ENCODE results near the gene CFAP221. TPM values are rescaled to one million over a fixed set of nuclear protein-coding genes. Genes with fewer than 3 reads are reported as not detected.

The CFAP221 gene
- total and polyA plus RNA-seq, 2 experiments from 2014 or later, result 0.42 to 0.65 TPM

- H3K4me3 Mint-ChIP-seq, result no peak overlapping the region
- H3K36me3 ChIP-seq (ENCODE audit: insufficient read depth), result no peaks in the 10 kb centered on the region
- TF ChIP-seq ZNF331 (CRISPR knock-in tag; IDR thresholded peaks at IDR 0.05; ENCODE audit: low read depth) (no peak), CREB1 (CRISPR knock-in tag; IDR thresholded peaks at IDR 0.05; ENCODE audit: low read depth) (no peak), EZH2phosphoT487 (IDR thresholded peaks at IDR 0.05; ENCODE audit: unreplicated experiment) (no peak), ETS1 (IDR thresholded peaks at IDR 0.05) (no peak), EZH2 (IDR thresholded peaks at IDR 0.05; ENCODE audit: low read depth, unreplicated experiment) (no peak), POLR2AphosphoS5 (IDR thresholded peaks at IDR 0.05; ENCODE audit: low read depth) (no peak), ZNF114 (CRISPR knock-in tag; IDR thresholded peaks at IDR 0.05) (no peak)
- peaks cover 49% of the 10 kb centered on the region for H3K4me1 Mint-ChIP-seq
- no peaks in the 10 kb centered on the region for H4K20me1 ChIP-seq (replicated peaks; ENCODE audit: insufficient read depth)
- DNase-seq (ENCODE audit: low spot score) (no peak), ATAC-seq (no peak)
- H3K4me3 ChIP-seq, result no peak overlapping the region
- peaks cover 7% of the 10 kb centered on the region for H3K27me3 Mint-ChIP-seq (ENCODE audit: insufficient read depth, low read depth, poor library complexity)
- no peaks in the 10 kb centered on the region; the same call in 1 of the 3 replicates for H3K36me3 Mint-ChIP-seq (ENCODE audit: low read depth)
- H3K27me3 ChIP-seq (ENCODE audit: insufficient read depth), result no peaks in the 10 kb centered on the region
- H3F3A ChIP-seq (replicated peaks; ENCODE audit: low read depth), result peaks cover 13% of the 10 kb centered on the region
- peaks cover 6% of the 10 kb centered on the region; the same call in 1 of the 2 replicates for H3K9me2 ChIP-seq (ENCODE audit: insufficient read depth)
- H3K79me2 ChIP-seq (replicated peaks; ENCODE audit: insufficient read depth), result no peaks in the 10 kb centered on the region
- H3K4me1 ChIP-seq (ENCODE audit: insufficient read depth), result peaks cover 36% of the 10 kb centered on the region
- no peak overlapping the region for H2AFZ ChIP-seq
- peak overlapping the region; percentile 71 for H3K27ac Mint-ChIP-seq
- H3K4me2 ChIP-seq, result peak overlapping the region; percentile 51
- H3K9me3 Mint-ChIP-seq, result no peaks in the 10 kb centered on the region
- H3K27ac ChIP-seq (ENCODE audit: low read depth), result no peak overlapping the region
Observed at GRCh38 chr2:119694845-119695521, 150.7 kb downstream of the CFAP221 start.

- no peak overlapping the region for H3K4me3 ChIP-seq
- no peaks in the 10 kb centered on the region for H3K9me3 Mint-ChIP-seq
- H3K9me2 ChIP-seq (ENCODE audit: insufficient read depth), result peaks cover 6% of the 10 kb centered on the region; the same call in 1 of the 2 replicates
- H3K27ac ChIP-seq (ENCODE audit: low read depth), result no peak overlapping the region
- no peaks in the 10 kb centered on the region for H3K27me3 ChIP-seq (ENCODE audit: insufficient read depth)
- H3K27me3 Mint-ChIP-seq (ENCODE audit: insufficient read depth, low read depth, poor library complexity), result peaks cover 7% of the 10 kb centered on the region
- no peaks in the 10 kb centered on the region for H3K36me3 ChIP-seq (ENCODE audit: insufficient read depth)
- peaks cover 20% of the 10 kb centered on the region for H3F3A ChIP-seq (replicated peaks; ENCODE audit: low read depth)
- H2AFZ ChIP-seq, result no peak overlapping the region
- no peak overlapping the region for H3K4me3 Mint-ChIP-seq
- H4K20me1 ChIP-seq (replicated peaks; ENCODE audit: insufficient read depth), result no peaks in the 10 kb centered on the region
- ATAC-seq, result no peak
- no peaks in the 10 kb centered on the region for H3K79me2 ChIP-seq (replicated peaks; ENCODE audit: insufficient read depth)
- H3K36me3 Mint-ChIP-seq (ENCODE audit: low read depth), result no peaks in the 10 kb centered on the region; the same call in 2 of the 3 replicates
- no peak overlapping the region for H3K4me2 ChIP-seq
- peaks cover 59% of the 10 kb centered on the region for H3K4me1 Mint-ChIP-seq
- no peak overlapping the region for H3K27ac Mint-ChIP-seq
- peaks cover 45% of the 10 kb centered on the region for H3K4me1 ChIP-seq (ENCODE audit: insufficient read depth)
- DNase-seq (ENCODE audit: low spot score), result no peak
- TF ChIP-seq CREB1 (CRISPR knock-in tag; IDR thresholded peaks at IDR 0.05; ENCODE audit: low read depth) (no peak), CTCF (conservative IDR thresholded peaks at IDR 0.05; ENCODE audit: low read depth in 2 of 2) (no peak), STAT1 (IDR thresholded peaks at IDR 0.05; ENCODE audit: unreplicated experiment) (no peak), ZNF462 (CRISPR knock-in tag; IDR thresholded peaks at IDR 0.05) (no peak), ZNF331 (CRISPR knock-in tag; IDR thresholded peaks at IDR 0.05; ENCODE audit: low read depth) (no peak), JUNB (IDR thresholded peaks at IDR 0.05; ENCODE audit: unreplicated experiment) (no peak), EZH2 (IDR thresholded peaks at IDR 0.05; ENCODE audit: low read depth, unreplicated experiment) (no peak)
Observed at GRCh38 chr2:119696005-119696404, 151.8 kb downstream of the CFAP221 start.

All from GM23338 (cell line).